22Rv1 (cell line): ENCODE measurements around the gene LRP4.

ENCODE experiments used
- ZFX ChIP-seq: fragments of 450-650 bp; IDR thresholded peaks from 2 replicates; pipeline ENCODE4 v1.6.1; 2017; ENCODE audit warnings: antibody characterized with exemption, borderline replicate concordance
- TF ChIP-seq, protein P1 (sequence below): fragments of 450-650 bp; IDR thresholded peaks from 2 replicates; pipeline ENCODE4 v1.5.1; 2017; ENCODE audit warnings: mild to moderate bottlenecking

DNA sequence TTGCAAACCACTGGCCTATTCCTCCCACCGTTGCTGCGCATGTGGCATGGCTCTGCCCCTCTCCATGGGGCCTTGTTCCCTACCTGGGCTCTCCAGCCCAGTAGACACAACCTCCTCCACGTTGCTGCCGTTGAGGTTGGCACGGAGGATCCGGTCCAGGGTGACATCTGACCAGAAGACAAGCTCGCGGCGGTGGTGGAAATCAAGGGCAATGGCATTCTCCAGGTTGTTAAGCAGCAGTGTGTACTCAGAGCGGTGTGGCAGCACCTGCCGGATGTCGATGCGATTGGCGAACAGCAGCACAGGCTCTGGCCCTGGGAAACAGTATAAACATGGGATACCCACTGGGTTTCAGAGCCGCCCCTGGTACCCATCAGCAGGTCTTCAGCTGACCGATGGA, 23.8 kb downstream of the LRP4 start:
- TF ChIP-seq, protein P1, sequence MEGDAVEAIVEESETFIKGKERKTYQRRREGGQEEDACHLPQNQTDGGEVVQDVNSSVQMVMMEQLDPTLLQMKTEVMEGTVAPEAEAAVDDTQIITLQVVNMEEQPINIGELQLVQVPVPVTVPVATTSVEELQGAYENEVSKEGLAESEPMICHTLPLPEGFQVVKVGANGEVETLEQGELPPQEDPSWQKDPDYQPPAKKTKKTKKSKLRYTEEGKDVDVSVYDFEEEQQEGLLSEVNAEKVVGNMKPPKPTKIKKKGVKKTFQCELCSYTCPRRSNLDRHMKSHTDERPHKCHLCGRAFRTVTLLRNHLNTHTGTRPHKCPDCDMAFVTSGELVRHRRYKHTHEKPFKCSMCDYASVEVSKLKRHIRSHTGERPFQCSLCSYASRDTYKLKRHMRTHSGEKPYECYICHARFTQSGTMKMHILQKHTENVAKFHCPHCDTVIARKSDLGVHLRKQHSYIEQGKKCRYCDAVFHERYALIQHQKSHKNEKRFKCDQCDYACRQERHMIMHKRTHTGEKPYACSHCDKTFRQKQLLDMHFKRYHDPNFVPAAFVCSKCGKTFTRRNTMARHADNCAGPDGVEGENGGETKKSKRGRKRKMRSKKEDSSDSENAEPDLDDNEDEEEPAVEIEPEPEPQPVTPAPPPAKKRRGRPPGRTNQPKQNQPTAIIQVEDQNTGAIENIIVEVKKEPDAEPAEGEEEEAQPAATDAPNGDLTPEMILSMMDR = no peak
- no peak for TF ChIP-seq ZFX
